ENCODE data around the gene PARM1.

GRCh38 chr4:74944354-74944793 is 11.5 kb downstream of the PARM1 start:
- no peak for TF ChIP-seq CTCF (IDR thresholded peaks at IDR 0.05)
- no peak for TF ChIP-seq POLR2A (IDR thresholded peaks at IDR 0.05)

Measured in adrenal gland (tissue), 5 donors.